Hepatocyte (in vitro differentiated cells): ENCODE measurements around the gene PTPN9. TPM values are rescaled to one million over a fixed set of nuclear protein-coding genes. Genes with fewer than 3 reads are reported as not detected.
"Not testable (repeated sequence)": the region's sequence is repeated elsewhere in the genome, so short reads cannot be mapped to it uniquely, and the experiment has no call there.

Source experiments
- DNase-seq: peaks from one replicate; pipeline ENCODE4 v3.0.0-alpha.2; 2016; ENCODE audit warnings: low spot score
- H2AFZ ChIP-seq: fragments of 200-600 bp; sonication (generic); 2 replicates; pipeline ENCODE4 v1.6.0; 2016; ENCODE audit warnings: antibody characterized with exemption, mild to moderate bottlenecking
- H3K27ac ChIP-seq: fragments of 200-600 bp; sonication (generic); 2 replicates; pipeline ENCODE4 v1.5.1; 2016; ENCODE audit warnings: mild to moderate bottlenecking
- H3K27me3 ChIP-seq: fragments of 200-600 bp; sonication (generic); 2 replicates; pipeline ENCODE4 v1.6.1; 2016
- H3K36me3 ChIP-seq: fragments of 200-600 bp; sonication (generic); replicated peaks from 2 replicates; pipeline ENCODE4 v1.5.1; 2016; ENCODE audit warnings: low read depth; ENCODE audit not compliant: insufficient read depth
- H3K4me1 ChIP-seq: fragments of 200-600 bp; sonication (generic); 2 replicates; pipeline ENCODE4 v1.5.1; 2016; ENCODE audit warnings: mild to moderate bottlenecking, moderate library complexity; ENCODE audit not compliant: insufficient read depth
- H3K4me2 ChIP-seq: fragments of 200-600 bp; sonication (generic); 2 replicates; pipeline ENCODE4 v1.6.0; 2016
- H3K4me3 ChIP-seq: fragments of 200-600 bp; sonication (generic); 2 replicates; pipeline ENCODE4 v1.5.1; 2016; ENCODE audit warnings: mild to moderate bottlenecking
- H3K79me2 ChIP-seq: fragments of 200-600 bp; sonication (generic); 2 replicates; pipeline ENCODE4 v1.6.0; 2017; ENCODE audit warnings: mild to moderate bottlenecking
- H3K9me2 ChIP-seq: fragments of 200-600 bp; sonication (generic); replicated peaks from 2 replicates; pipeline ENCODE4 v1.6.0; 2017; ENCODE audit warnings: mild to moderate bottlenecking; ENCODE audit not compliant: insufficient read depth
- H3K9me3 ChIP-seq: fragments of 200-600 bp; sonication (generic); 2 replicates; pipeline ENCODE4 v1.5.1; 2016; ENCODE audit warnings: low read depth, mild to moderate bottlenecking
- H4K20me1 ChIP-seq: fragments of 200-600 bp; sonication (generic); 2 replicates; pipeline ENCODE4 v1.6.0; 2016; ENCODE audit warnings: mild to moderate bottlenecking; ENCODE audit not compliant: insufficient read depth, poor library complexity, severe bottlenecking
- EZH2 ChIP-seq: fragments of 200-600 bp; sonication (generic); IDR thresholded peaks from 2 replicates; pipeline ENCODE4 v1.6.1; 2016; ENCODE audit warnings: antibody characterized with exemption, mild to moderate bottlenecking, borderline replicate concordance
- EZH2phosphoT487 ChIP-seq: fragments of 200-600 bp; sonication (generic); IDR thresholded peaks from one replicate; pipeline ENCODE4 v1.6.1; 2018; ENCODE audit warnings: antibody characterized with exemption, mild to moderate bottlenecking, low read depth, moderate library complexity; ENCODE audit not compliant: unreplicated experiment, severe bottlenecking
- WGBS: methylation state at CpG from one replicate; pipeline ENCODE4 v1.1.6; 2016; ENCODE audit warnings: low lambda C conversion rate; ENCODE audit errors: missing lambda C conversion rate; 5-methylcytosine and 5-hydroxymethylcytosine counted together
- polyA plus RNA-seq: library from polyadenylated mRNA; unstranded; fragments of >200 nt; fragmentation: Nextera tagmentation; extraction: Ambion mirVana; gene quantifications from 2 replicates; pipeline ENCODE4 v1.2.1, GENCODE V29; 2016
- total RNA-seq: library from RNA; depleted of rRNA; stranded (reverse); fragments of >200 nt; gene quantifications from 2 replicates; pipeline ENCODE4 v1.2.3, GENCODE V29; 2014
- TF ChIP-seq, protein P1 (sequence below): fragments of 200-600 bp; sonication (generic); IDR thresholded peaks from 2 replicates; pipeline ENCODE4 v1.5.1; 2016; ENCODE audit warnings: antibody characterized with exemption, mild to moderate bottlenecking; ENCODE audit not compliant: poor library complexity

The PTPN9 gene
- total and polyA plus RNA-seq, 2 experiments from 2014 or later = 23.3 to 24.0 TPM

DNA sequence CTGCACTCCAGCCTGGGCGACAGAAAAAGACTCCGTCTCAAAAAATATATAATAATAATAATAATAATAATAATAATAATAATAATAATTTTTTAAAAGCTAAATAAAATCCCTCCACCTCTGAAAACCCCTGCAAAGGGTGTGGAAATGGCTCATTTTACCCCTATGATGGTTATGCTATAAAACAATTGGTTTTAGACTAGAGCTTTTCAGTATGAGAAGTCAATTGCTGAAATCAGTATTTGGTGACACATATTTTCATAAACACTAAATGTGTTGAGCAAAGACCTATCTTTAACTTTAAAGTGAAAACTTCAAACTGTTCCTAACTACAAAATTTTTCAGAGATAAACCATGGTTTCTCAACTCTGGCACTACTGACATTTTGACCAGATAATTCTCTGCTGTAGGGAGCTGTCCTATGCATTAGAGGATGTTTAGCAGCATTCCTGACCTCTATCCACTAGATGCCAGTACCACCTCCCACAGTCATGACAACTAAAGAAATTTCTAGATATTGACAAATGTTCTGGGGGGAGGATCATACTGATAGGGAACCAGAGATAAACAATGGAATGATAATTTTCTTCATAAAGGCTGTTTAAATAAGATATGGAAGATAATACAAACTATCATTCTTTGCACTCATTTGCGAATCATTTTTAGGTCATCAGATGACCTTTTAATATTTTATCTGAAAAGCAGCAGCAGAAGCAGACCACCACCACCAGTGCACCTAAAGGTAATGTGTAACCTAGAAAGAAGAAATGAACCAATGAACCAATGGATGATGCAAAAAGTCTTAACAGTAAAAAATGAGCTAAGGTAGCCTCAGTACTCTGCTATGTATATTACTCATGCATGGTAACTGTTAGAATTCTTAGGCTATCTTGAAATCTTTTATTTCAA is 13.8 kb downstream of the PTPN9 start:
- Histone ChIP-seq H3K9me2 (no peaks in the 10 kb centered on the region), H3K4me2 (no peak overlapping the region), H3K9me3 (no peaks in the 10 kb centered on the region), H3K27me3 (no peaks in the 10 kb centered on the region), H2AFZ (no peak overlapping the region), H4K20me1 (peaks cover 10% of the 10 kb centered on the region), H3K27ac (no peak overlapping the region), H3K79me2 (peaks cover 94% of the 10 kb centered on the region), H3K4me3 (no peak overlapping the region), H3K4me1 (no peaks in the 10 kb centered on the region), H3K36me3 (no peaks in the 10 kb centered on the region)
- TF ChIP-seq EZH2 (no peak), EZH2phosphoT487 (no peak)
- TF ChIP-seq, protein P1, sequence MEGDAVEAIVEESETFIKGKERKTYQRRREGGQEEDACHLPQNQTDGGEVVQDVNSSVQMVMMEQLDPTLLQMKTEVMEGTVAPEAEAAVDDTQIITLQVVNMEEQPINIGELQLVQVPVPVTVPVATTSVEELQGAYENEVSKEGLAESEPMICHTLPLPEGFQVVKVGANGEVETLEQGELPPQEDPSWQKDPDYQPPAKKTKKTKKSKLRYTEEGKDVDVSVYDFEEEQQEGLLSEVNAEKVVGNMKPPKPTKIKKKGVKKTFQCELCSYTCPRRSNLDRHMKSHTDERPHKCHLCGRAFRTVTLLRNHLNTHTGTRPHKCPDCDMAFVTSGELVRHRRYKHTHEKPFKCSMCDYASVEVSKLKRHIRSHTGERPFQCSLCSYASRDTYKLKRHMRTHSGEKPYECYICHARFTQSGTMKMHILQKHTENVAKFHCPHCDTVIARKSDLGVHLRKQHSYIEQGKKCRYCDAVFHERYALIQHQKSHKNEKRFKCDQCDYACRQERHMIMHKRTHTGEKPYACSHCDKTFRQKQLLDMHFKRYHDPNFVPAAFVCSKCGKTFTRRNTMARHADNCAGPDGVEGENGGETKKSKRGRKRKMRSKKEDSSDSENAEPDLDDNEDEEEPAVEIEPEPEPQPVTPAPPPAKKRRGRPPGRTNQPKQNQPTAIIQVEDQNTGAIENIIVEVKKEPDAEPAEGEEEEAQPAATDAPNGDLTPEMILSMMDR = no peak
- DNase-seq = no peak
- 86% methylated on average over 3 of the region's 3 CpGs for WGBS

DNA sequence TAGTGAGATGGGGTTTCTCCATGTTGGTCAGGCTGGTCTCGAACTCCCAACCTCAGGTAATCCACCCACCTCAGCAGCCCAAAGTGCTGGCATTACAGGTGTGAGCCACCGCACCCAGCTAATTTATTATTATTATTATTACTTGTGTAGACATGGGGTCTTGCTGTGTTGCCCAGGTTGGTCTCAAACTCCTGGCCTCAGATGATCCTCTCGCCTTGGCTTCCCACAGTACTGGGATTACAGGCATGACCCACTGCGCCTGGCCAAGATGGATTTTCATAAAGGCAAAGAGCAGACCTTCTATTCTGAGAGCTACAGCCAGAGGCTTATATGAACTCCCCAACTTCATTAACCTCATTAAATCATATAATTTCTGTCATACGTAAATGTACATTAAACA is 17.2 kb downstream of the PTPN9 start:
- no peak overlapping the region for H3K27ac ChIP-seq
- peaks cover 81% of the 10 kb centered on the region for H3K79me2 ChIP-seq
- H3K4me3 ChIP-seq = no peak overlapping the region
- H3K9me2 ChIP-seq = no peaks in the 10 kb centered on the region
- H4K20me1 ChIP-seq = peaks cover 1% of the 10 kb centered on the region
- H3K9me3 ChIP-seq = no peaks in the 10 kb centered on the region
- H3K27me3 ChIP-seq = no peaks in the 10 kb centered on the region
- H3K4me1 ChIP-seq = no peaks in the 10 kb centered on the region
- H2AFZ ChIP-seq = no peak overlapping the region
- no peak overlapping the region for H3K4me2 ChIP-seq
- TF ChIP-seq EZH2 (no peak), EZH2phosphoT487 (no peak)
- TF ChIP-seq, protein P1 = no peak
- 95% methylated on average over 5 of the region's 5 CpGs for WGBS
- H3K36me3 ChIP-seq = no peaks in the 10 kb centered on the region
- DNase-seq = no peak

DNA sequence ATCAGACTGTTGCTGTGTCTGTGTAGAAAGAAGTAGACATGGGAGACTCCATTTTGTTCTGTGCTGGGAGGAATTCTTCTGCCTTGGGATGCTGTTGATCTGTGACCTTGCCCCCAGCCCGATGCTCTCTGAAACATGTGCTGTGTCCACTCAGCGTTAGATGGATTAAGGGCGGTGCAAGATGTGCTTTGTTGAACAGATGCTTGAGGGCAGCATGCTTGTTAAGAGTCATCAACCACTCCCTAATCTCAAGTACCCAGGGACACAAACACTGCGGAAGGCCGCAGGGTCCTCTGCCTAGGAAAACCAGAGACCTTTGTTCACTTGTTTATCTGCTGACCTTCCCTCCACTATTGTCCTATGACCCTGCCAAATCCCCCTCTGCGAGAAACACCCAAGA is 19.8 kb downstream of the PTPN9 start:
- 70% methylated on average over 5 of the region's 6 CpGs for WGBS
- H3K4me2 ChIP-seq, H3K4me1 ChIP-seq, H3K27me3 ChIP-seq, H3K4me3 ChIP-seq, H3K36me3 ChIP-seq, H3K9me2 ChIP-seq, H3K27ac ChIP-seq, H3K9me3 ChIP-seq, H4K20me1 ChIP-seq, DNase-seq, H2AFZ ChIP-seq: not testable (repeated sequence)
- H3K79me2 ChIP-seq = peaks cover 80% of the 10 kb centered on the region

GRCh38 chr15:75558955-75559354 is 20.2 kb downstream of the PTPN9 start:
- not testable (repeated sequence) for H3K4me1 ChIP-seq, H3K9me3 ChIP-seq, H3K9me2 ChIP-seq, H3K4me3 ChIP-seq, H3K27me3 ChIP-seq, H4K20me1 ChIP-seq, DNase-seq, H2AFZ ChIP-seq, H3K36me3 ChIP-seq, H3K4me2 ChIP-seq, H3K27ac ChIP-seq
- peaks cover 80% of the 10 kb centered on the region for H3K79me2 ChIP-seq
- WGBS = 98% methylated on average over 6 of the region's 28 CpGs
